Neural cell (in vitro differentiated cells): ENCODE data around the gene CHMP1A. TPM values are rescaled to one million over a fixed set of nuclear protein-coding genes. Genes with fewer than 3 reads are reported as not detected.
"Not testable (repeated sequence)": the region's sequence is repeated elsewhere in the genome, so short reads cannot be mapped to it uniquely, and the experiment has no call there.

Experiments used
- H2AFZ ChIP-seq: fragments of 200-600, 300-800 bp; sonication (generic), shearing (Covaris generic); 2 replicates; pipeline ENCODE4 v1.6.0; 2014; ENCODE audit warnings: low read depth, mild to moderate bottlenecking, antibody characterized with exemption, low read length, moderate library complexity
- H3F3A ChIP-seq: fragments of 200-600 bp; shearing (Covaris generic); 2 replicates; pipeline ENCODE4 v1.6.1; 2016; ENCODE audit warnings: mild to moderate bottlenecking, moderate library complexity, mixed read lengths, antibody characterized with exemption, low read length; ENCODE audit not compliant: insufficient read depth, poor library complexity, severe bottlenecking
- H3K27ac ChIP-seq: fragments of 200-600, 300-800 bp; sonication (generic), shearing (Covaris generic); 2 replicates; pipeline ENCODE4 v1.5.1; 2014; ENCODE audit warnings: mild to moderate bottlenecking, low read length, moderate library complexity
- H3K27me3 ChIP-seq: fragments of 300-800, 200-600 bp; sonication (generic), shearing (Covaris generic); 2 replicates; pipeline ENCODE4 v1.6.0; 2014; ENCODE audit warnings: mild to moderate bottlenecking, low read depth, low read length, moderate library complexity; ENCODE audit not compliant: insufficient read depth
- H3K36me3 ChIP-seq: fragments of 300-800, 200-600 bp; sonication (generic), shearing (Covaris generic); 2 replicates; pipeline ENCODE4 v1.5.1; 2014; ENCODE audit warnings: mild to moderate bottlenecking, antibody characterized with exemption, low read length, moderate library complexity; ENCODE audit not compliant: insufficient read depth
- H3K4me2 ChIP-seq: fragments of 300-800, 200-600 bp; sonication (generic), shearing (Covaris generic); 2 replicates; pipeline ENCODE4 v1.6.0; 2014; ENCODE audit warnings: mild to moderate bottlenecking, low read length
- H3K4me3 ChIP-seq: fragments of 300-800, 200-600 bp; sonication (generic), shearing (Covaris generic); 2 replicates; pipeline ENCODE4 v1.5.1; 2014; ENCODE audit warnings: mild to moderate bottlenecking, low read length, moderate library complexity
- H3K79me2 ChIP-seq: fragments of 200-600 bp; shearing (Covaris generic); replicated peaks from 2 replicates; pipeline ENCODE4 v1.6.0; 2014; ENCODE audit warnings: mild to moderate bottlenecking, low read length, moderate library complexity; ENCODE audit not compliant: insufficient read depth
- H3K9ac ChIP-seq: fragments of 300-800, 200-600 bp; sonication (generic), shearing (Covaris generic); 2 replicates; pipeline ENCODE4 v1.6.1; 2016; ENCODE audit warnings: mild to moderate bottlenecking, low read length, mixed read lengths
- H3K9me2 ChIP-seq: fragments of 200-600 bp; shearing (Covaris generic); 2 replicates; pipeline ENCODE4 v1.6.1; 2016; ENCODE audit warnings: mild to moderate bottlenecking, low read length, mixed read lengths; ENCODE audit not compliant: insufficient read depth
- H3K9me3 ChIP-seq: fragments of 200-600, 300-800 bp; sonication (generic), shearing (Covaris generic); 2 replicates; pipeline ENCODE4 v1.6.1; 2016; ENCODE audit warnings: mild to moderate bottlenecking, mixed run types, low read length, moderate library complexity, mixed read lengths
- H4K20me1 ChIP-seq: fragments of 200-600 bp; shearing (Covaris generic); 2 replicates; pipeline ENCODE4 v1.6.1; 2016; ENCODE audit warnings: mild to moderate bottlenecking, mixed run types; ENCODE audit not compliant: insufficient read depth
- EP300 ChIP-seq: fragments of 450-650 bp; conservative IDR thresholded peaks from 2 replicates; pipeline ENCODE4 v1.6.1; 2014; ENCODE audit warnings: antibody characterized with exemption, mild to moderate bottlenecking, moderate library complexity; ENCODE audit not compliant: poor library complexity, severe bottlenecking
- EZH2 ChIP-seq: fragments of 200-600, 300-800 bp; shearing (Covaris generic), sonication (generic); IDR thresholded peaks from 2 replicates; pipeline ENCODE4 v1.6.1; 2014; ENCODE audit warnings: antibody characterized with exemption, low read length, borderline replicate concordance, mild to moderate bottlenecking; ENCODE audit not compliant: insufficient read depth, poor library complexity, severe bottlenecking
- MXI1 ChIP-seq: fragments of 450-650 bp; conservative IDR thresholded peaks from 2 replicates; pipeline ENCODE4 v1.6.1; 2014; ENCODE audit warnings: antibody characterized with exemption, mild to moderate bottlenecking; ENCODE audit not compliant: poor library complexity, severe bottlenecking
- POLR2AphosphoS5 ChIP-seq: IDR thresholded peaks from 2 replicates; pipeline ENCODE4 v1.6.1; 2012
- RAD21 ChIP-seq: fragments of 450-650 bp; conservative IDR thresholded peaks from 2 replicates; pipeline ENCODE4 v1.6.1; 2014; ENCODE audit warnings: antibody characterized with exemption, mild to moderate bottlenecking, moderate library complexity
- SMC3 ChIP-seq: fragments of 450-650 bp; conservative IDR thresholded peaks from 2 replicates; pipeline ENCODE4 v1.6.1; 2014; ENCODE audit warnings: antibody characterized with exemption, mild to moderate bottlenecking, moderate library complexity; ENCODE audit not compliant: poor library complexity
- TAF1 ChIP-seq: IDR thresholded peaks from 2 replicates; pipeline ENCODE4 v1.6.1; 2012; ENCODE audit warnings: low read depth
- polyA plus RNA-seq: library from polyadenylated mRNA; depleted of rRNA; stranded (reverse); fragments of >200 nt; gene quantifications from 2 replicates; pipeline ENCODE4 v1.2.3, GENCODE V29; 2014
- TF ChIP-seq, protein P1 (sequence below): IDR thresholded peaks from 2 replicates; pipeline ENCODE4 v1.6.1; 2012; ENCODE audit warnings: borderline replicate concordance
- TF ChIP-seq, protein P2 (sequence below): fragments of 450-650 bp; IDR thresholded peaks from 2 replicates; pipeline ENCODE4 v1.5.1; 2014; ENCODE audit warnings: antibody characterized with exemption, mild to moderate bottlenecking, moderate library complexity; ENCODE audit not compliant: poor library complexity, severe bottlenecking

CHMP1A gene
- polyA plus RNA-seq, 1 donor from 2014 or later: 113 TPM

DNA sequence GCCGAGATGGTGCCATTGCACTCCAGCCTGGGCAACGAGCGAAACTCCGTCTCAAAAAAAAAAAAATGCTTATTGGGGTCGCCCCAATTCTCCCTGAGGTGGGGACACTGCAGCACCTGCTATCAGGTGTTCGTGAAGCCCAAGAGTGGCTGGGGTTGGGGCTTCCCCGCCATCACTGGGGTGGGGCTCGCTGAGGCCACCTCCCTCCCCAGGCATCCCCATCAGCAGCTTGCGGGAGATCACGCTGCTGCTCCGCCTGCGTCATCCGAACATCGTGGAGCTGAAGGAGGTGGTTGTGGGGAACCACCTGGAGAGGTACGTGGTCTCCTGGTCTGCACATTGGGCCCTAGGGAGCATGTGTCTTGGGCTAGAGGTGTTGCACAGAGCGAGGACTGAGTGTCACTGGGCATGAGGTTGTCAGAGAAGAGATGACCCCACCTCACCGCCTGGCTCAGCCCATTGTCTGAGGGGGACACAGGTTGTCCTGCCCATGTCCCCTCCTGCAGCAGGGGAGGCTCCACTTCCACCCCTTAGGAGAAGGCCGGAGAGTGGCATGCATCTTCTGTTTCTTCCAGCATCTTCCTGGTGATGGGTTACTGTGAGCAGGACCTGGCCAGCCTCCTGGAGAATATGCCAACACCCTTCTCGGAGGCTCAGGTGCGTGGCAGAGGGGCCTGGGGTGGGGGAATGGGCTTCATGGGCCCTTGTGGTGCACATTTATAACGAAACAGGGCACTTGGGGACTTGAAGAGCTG, 33.9 kb upstream of the CHMP1A start:
- H3K36me3 ChIP-seq: no peaks in the 10 kb centered on the region
- H3K4me2 ChIP-seq: no peak overlapping the region
- no peak overlapping the region for H2AFZ ChIP-seq
- no peak for TF ChIP-seq POLR2AphosphoS5
- TF ChIP-seq MXI1: no peak
- TF ChIP-seq RAD21: no peak
- no peak for TF ChIP-seq EP300
- TF ChIP-seq, protein P1, sequence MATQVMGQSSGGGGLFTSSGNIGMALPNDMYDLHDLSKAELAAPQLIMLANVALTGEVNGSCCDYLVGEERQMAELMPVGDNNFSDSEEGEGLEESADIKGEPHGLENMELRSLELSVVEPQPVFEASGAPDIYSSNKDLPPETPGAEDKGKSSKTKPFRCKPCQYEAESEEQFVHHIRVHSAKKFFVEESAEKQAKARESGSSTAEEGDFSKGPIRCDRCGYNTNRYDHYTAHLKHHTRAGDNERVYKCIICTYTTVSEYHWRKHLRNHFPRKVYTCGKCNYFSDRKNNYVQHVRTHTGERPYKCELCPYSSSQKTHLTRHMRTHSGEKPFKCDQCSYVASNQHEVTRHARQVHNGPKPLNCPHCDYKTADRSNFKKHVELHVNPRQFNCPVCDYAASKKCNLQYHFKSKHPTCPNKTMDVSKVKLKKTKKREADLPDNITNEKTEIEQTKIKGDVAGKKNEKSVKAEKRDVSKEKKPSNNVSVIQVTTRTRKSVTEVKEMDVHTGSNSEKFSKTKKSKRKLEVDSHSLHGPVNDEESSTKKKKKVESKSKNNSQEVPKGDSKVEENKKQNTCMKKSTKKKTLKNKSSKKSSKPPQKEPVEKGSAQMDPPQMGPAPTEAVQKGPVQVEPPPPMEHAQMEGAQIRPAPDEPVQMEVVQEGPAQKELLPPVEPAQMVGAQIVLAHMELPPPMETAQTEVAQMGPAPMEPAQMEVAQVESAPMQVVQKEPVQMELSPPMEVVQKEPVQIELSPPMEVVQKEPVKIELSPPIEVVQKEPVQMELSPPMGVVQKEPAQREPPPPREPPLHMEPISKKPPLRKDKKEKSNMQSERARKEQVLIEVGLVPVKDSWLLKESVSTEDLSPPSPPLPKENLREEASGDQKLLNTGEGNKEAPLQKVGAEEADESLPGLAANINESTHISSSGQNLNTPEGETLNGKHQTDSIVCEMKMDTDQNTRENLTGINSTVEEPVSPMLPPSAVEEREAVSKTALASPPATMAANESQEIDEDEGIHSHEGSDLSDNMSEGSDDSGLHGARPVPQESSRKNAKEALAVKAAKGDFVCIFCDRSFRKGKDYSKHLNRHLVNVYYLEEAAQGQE: no peak
- TF ChIP-seq EZH2: no peak
- no peak overlapping the region for H3K4me3 ChIP-seq
- H3K9me2 ChIP-seq: no peaks in the 10 kb centered on the region
- H3F3A ChIP-seq: no peaks in the 10 kb centered on the region
- H3K9me3 ChIP-seq: no peaks in the 10 kb centered on the region
- no peak overlapping the region for H3K9ac ChIP-seq
- H3K27me3 ChIP-seq: no peaks in the 10 kb centered on the region
- no peaks in the 10 kb centered on the region for H3K79me2 ChIP-seq
- H4K20me1 ChIP-seq: no peaks in the 10 kb centered on the region
- no peak overlapping the region for H3K27ac ChIP-seq

DNA sequence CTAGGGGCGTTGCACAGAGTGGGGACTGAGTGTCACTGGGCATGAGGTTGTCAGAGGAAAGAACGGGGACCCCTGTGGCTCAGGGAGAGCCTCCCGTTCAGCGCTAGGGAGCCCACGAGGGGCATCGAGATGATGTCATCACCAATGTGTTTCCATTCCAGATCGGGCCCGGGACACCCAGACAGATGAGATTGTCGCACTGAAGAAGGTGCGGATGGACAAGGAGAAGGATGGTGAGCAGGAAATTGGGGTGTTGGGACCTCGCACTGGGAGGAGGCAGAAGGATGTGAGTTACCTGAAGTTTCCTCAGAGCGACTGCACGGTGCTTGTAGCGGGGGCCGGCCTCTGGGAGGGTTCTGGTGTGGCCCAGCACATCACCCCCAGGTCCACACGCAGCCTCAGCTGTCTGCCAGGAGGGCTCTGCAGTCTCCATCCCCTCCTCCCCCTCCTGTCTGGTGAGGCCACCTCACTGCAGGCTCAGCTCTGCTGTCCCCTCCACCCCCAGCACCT, 32.9 kb upstream of the CHMP1A start:
- no peaks in the 10 kb centered on the region for H3K36me3 ChIP-seq
- TF ChIP-seq EP300 (no peak), EZH2 (no peak), TAF1 (no peak), MXI1 (no peak), SMC3 (no peak), POLR2AphosphoS5 (no peak)
- TF ChIP-seq, protein P2, sequence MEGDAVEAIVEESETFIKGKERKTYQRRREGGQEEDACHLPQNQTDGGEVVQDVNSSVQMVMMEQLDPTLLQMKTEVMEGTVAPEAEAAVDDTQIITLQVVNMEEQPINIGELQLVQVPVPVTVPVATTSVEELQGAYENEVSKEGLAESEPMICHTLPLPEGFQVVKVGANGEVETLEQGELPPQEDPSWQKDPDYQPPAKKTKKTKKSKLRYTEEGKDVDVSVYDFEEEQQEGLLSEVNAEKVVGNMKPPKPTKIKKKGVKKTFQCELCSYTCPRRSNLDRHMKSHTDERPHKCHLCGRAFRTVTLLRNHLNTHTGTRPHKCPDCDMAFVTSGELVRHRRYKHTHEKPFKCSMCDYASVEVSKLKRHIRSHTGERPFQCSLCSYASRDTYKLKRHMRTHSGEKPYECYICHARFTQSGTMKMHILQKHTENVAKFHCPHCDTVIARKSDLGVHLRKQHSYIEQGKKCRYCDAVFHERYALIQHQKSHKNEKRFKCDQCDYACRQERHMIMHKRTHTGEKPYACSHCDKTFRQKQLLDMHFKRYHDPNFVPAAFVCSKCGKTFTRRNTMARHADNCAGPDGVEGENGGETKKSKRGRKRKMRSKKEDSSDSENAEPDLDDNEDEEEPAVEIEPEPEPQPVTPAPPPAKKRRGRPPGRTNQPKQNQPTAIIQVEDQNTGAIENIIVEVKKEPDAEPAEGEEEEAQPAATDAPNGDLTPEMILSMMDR: no peak
- no peaks in the 10 kb centered on the region for H4K20me1 ChIP-seq
- H3K27ac ChIP-seq: no peak overlapping the region
- no peak overlapping the region for H3K4me2 ChIP-seq
- no peak overlapping the region for H3K4me3 ChIP-seq
- H3K79me2 ChIP-seq: no peaks in the 10 kb centered on the region
- H3K9me3 ChIP-seq: no peaks in the 10 kb centered on the region
- no peak overlapping the region for H2AFZ ChIP-seq
- H3F3A ChIP-seq: no peaks in the 10 kb centered on the region
- H3K9me2 ChIP-seq: no peaks in the 10 kb centered on the region
- H3K9ac ChIP-seq: no peak overlapping the region
- H3K27me3 ChIP-seq: no peaks in the 10 kb centered on the region

DNA sequence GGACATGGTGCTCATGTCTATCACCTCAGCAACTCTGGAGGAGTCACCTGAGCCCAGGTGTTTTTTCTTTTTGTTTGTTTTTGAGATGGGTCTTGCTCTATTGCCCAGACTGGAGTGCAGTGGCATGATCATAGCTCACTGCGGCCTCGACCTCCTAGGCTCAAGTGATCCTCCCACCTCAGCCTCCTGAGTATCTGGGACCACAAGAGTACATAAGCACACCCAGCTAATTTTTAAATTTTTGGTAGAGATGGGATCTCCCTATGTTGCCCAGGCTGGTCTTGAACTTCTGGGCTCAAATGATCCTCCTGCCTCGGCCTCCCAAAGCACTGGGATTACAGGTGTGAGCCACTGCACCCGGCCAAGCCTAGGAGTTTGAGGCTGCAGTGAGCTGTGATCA, 32.1 kb upstream of the CHMP1A start:
- H3F3A ChIP-seq, H2AFZ ChIP-seq, H3K27me3 ChIP-seq, H3K9ac ChIP-seq, H3K27ac ChIP-seq, H3K4me3 ChIP-seq, H3K4me2 ChIP-seq, H3K9me3 ChIP-seq, H3K36me3 ChIP-seq, H4K20me1 ChIP-seq, H3K79me2 ChIP-seq, H3K9me2 ChIP-seq: not testable (repeated sequence)
